Measurements from ENCODE around the gene PPT2. TPM values are rescaled to one million over a fixed set of nuclear protein-coding genes. Genes with fewer than 3 reads are reported as not detected.

PPT2 gene
- total RNA-seq, 1 experiment from 2014 or later = 19.3 TPM

DNA sequence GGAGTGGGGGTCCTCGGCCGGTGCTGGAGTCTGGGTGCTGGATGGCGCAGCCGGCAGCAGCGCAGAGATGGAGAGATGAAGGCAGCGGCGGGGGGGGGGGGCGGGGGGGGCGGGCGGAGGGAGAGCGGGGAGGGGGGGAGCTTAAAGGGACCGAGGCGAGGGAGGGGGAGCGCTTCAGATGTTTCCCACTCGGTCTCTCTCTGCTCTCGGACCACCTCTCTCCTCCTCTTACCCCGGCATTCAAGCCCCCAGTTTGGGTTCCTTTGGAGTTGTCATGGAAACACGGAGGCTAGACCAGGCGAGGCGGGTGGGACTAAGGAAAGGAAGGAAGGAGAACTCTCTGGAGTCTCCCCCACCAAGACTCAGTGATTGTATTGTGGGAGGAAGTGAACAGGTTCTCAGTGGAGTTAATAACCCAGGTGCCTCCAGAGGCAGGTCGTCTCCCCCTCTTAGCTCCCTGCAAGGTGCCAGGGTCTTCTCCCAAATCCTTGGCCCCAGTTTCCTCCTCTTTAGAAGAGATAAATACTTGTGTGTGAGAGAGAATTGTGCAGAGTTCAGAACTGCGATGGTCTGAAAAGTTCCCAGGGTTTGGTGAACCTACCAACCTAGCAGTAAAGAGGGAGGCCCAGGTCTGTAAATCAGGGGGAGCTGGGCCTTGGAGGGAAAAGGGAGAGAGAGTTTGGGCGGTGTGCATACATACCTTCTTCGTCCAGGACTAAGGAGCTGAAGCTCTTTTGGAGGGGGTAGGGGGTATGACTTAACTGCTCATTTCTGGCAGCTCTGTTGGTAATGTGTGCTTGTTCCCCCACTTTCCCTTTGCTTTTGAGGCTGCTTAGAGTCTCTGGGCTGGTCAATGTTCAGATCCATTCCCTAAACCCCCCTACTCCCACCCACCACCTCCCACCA lies 1.8 kb upstream of the PPT2 start, which contains the start of gene PRRT1:
PRRT1 (minus strand) TSS at position 77 of the 906 bp plus-strand sequence. CDS start 112 bp downstream, outside the sequence.
- no peak for DNase-seq (ENCODE audit: low read depth)

DNA sequence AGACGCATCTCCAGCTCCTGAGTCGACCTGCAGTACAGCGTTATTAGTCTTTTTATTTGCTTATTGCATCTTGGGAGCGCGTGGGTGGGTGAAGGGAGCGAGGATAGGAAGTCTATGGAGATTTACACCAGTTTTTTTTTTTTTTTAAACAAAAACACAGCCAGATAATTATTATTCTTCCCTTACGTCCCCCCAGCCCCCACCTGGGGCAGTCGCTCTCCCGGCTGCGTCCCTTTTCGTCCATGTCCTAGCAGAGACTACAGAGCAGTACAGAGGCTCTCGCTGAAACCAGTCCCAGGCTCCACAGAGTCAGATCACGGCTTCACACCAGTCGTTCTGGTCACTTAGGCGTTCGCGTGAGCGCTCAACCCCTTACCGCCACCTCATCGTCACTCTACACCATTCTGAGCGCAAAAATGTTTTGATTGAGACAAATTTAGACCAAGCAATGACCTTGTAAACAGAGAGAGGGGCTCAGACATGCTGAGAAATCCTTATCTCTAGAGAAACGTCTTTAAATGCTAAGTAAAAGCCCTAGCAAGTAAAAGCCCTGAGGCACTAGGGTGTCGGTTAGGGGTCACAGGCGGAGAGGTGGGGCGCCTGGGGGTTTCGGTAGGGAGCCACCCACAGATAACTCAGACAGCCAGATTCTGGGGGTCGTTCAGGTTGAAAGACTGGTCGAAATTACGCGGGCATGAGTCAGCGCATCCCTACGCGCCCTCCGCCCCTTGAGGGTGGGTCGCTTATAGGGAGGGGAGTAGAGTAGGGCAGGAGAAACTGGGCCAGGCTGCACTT lies 975 bp upstream of the PPT2 start:
- no peak for DNase-seq (ENCODE audit: low read depth)

DNA sequence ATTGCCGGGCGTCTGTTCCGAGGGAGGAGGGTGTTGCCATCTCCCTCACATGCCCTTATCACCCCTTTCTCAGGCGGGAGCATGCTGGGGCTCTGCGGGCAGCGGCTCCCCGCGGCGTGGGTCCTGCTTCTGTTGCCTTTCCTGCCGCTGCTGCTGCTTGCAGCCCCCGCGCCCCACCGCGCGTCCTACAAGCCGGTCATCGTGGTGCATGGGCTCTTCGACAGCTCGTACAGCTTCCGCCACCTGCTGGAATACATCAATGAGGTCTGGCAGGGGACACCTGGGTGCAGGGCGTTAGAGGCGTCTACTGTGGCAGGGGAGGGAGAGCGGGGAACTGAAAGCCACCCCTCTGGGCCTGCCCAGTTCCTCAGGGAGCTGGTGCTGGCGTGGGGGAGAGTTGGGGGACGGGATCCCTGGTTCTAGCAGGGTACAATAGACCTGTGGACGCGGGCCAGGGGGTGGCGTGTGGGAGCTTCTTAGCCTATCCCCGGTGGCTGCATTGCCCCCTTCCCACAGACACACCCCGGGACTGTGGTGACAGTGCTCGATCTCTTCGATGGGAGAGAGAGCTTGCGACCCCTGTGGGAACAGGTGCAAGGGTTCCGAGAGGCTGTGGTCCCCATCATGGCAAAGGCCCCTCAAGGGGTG lies 697 bp downstream of the PPT2 start:
- DNase-seq (ENCODE audit: low read depth) = peak; percentile 67

DNA sequence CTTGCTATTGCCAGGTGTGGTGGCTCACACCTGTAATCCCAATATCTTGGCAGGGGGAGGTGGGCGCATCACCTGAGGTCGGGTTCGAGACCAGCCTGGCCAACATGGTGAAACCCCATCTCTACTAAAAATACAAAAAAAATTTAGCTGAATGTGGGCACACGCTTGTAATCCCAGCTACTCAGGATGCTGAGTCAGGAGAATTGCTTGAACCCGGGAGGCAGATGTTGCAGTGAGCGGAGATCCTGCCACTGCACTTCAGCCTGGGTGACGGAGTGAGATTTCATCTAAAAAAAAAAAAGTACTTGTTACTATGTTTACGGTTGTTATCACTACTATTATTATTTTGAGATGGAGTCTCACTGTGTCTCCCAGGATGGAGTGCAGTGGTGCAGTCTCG lies 3.0 kb downstream of the PPT2 start:
- no peak for DNase-seq (ENCODE audit: low read depth)

DNA sequence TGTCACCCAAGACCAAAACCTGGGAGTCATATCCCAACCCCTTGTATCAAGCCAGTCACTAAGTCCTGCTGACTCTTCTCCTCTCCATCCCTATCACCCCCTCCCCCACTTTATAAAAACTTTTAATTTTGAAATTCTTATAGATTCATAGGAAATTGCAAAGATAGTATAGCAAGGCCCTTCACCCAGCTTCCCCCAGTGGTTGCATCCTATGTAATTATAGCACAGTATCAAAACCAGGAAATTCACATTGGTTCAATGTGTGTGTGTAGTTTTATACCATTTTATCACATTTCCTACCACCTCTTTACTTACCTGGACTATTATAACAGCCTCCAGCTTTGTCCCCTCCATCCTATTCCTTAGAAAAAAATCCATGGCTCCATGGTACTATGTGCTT lies 4.1 kb downstream of the PPT2 start:
- no peak for DNase-seq (ENCODE audit: low read depth)

DNA sequence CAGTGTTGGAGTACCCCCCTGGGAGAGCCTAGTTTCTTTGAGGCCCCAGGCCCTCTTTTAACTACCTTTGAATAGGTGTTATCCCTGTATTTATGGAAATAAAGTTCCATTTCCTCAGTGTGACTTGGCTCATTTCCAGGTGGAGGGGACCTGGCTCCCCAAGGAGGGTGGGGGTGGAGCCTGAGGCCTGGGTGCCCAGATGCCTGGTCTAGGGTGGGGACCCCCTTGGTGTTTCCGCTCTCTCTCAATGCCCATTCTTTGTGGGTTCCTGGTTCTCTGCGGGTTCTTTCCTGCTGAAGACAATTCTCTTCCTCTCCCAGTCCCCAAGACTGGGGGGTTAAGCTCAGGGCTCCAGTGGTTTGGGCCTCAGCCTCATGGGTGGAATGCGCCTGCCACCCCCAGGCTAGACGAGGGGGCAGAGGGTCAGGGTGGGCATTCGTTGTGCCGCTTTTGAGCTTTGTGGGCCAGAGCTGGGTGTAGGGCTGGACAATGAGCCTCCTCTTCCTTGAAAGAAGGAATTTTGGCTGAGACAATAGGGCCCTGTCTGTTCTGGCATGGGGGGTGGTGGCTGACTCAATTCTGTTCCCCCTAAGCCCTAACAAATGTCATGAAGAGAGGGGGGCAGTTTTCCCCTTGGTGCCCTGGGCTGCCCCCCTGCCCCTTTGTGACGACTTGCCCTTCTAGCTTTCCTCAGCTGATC lies 9.8 kb downstream of the PPT2 start:
- DNase-seq (ENCODE audit: low read depth) = no peak

DNA sequence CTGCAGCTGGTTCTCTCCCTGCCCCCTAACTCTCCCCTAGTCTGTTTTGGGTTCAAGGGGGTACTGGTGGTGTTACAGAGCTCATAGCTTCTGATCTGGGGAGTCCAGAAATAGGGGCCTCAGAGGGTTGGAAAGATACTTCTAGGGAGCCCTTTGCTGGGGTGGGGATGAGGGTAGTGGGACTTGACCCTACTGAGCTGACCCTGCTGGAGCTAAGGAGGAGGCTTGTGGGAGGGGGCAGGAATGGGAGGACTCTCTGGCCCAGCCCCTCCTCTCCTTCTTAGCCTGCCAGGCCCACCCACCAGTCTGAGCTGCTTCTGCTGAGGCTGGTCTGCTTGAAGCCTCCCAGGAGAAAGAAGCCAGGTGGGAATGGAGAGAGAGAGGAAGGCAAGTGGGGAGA lies 10.4 kb downstream of the PPT2 start, which contains the start of gene EGFL8:
EGFL8 (plus strand) TSS at position 301 of the 400 bp plus-strand sequence. CDS start 1,571 bp downstream, outside the sequence.
- no peak for DNase-seq (ENCODE audit: low read depth)

DNA sequence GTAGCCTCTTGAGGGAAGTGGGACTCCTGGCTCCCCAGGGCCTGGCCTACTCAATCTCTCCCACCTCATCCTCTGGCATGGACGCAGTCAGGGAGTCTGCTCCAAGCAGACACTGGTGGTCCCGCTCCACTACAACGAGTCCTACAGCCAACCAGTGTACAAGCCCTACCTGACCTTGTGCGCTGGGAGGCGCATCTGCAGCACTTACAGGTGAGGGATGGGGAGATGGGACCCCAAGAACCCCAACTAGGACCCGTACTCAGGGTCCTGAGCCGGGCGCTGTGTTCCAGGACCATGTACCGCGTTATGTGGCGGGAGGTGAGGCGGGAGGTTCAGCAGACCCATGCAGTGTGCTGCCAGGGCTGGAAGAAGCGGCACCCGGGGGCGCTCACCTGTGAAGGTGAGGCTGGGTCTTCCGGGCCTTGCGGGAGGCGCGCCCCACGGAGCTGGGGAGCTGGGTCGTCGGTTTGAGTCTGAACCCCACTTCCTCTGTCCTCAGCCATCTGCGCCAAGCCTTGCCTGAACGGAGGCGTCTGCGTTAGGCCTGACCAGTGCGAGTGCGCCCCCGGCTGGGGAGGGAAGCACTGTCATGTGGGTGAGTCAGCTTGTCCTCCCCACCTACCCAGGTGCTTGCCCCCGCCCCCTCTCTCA lies 12.6 kb downstream of the PPT2 start:
- no peak for DNase-seq (ENCODE audit: low read depth)

DNA sequence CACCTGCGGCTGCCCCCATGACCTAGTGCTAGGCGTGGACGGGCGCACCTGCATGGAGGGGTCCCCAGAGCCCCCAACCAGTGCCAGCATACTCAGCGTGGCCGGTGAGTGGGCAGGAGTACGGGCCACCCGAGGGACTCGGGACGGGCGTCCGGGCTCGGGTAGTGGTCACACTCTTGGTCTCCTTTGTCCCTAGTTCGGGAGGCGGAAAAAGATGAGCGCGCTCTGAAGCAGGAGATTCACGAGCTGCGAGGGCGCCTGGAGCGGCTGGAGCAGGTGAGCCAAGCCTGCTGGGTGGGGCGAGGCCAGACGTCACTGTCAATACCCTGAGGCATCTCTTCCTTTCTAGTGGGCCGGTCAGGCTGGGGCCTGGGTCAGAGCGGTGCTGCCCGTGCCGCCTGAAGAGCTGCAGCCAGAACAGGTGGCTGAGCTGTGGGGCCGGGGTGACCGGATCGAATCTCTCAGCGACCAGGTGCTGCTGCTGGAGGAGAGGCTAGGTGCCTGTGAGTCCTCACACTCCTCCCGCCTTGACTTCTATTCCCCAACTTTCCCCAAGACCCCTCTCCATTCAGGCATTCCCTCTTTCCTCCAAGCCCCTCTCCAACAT lies 13.3 kb downstream of the PPT2 start:
- no peak for DNase-seq (ENCODE audit: low read depth)

DNA sequence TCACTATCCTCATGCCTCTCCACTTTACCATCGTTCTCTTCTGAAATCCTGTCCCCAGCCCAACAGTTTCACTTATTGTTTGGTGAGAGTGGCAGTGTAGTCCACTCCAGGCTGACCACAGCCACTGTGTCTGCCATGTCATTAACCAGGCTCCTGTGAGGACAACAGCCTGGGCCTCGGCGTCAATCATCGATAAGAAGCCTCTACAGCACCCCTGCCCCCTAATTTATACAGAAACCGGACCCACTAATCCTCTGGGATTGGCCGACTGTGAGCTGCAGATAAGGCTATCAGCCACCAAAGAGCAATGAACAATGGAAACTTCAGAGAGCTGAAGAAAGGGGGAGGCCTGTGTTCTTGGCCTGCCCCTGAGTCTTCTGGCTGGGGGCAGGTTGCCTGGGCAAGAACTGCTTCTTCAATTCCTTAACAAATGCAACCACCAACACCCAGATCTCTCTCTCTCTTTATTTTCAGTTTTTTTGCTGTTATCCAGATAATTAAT lies 13.9 kb downstream of the PPT2 start:
- no peak for DNase-seq (ENCODE audit: low read depth)

DNA sequence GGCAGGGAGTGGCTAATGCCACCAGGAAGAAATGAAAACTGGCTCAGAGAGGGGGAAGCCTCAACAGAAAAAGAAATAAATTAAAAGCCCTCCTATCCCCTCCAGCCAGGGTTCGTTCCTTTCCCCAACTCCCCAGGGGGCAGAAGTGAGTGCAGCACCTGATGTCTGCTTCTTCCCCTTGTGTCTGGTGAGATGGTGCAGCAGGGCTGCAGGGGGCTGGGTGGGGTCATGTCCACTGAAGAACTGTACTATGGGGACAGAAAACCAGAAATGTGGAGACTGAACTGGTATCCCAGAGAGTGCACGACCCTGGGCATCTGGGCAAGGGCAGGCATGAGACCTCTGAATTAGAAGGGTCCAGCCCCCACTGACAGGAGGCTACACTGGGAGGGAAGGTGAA lies 14.4 kb downstream of the PPT2 start:
- no peak for DNase-seq (ENCODE audit: low read depth)

DNA sequence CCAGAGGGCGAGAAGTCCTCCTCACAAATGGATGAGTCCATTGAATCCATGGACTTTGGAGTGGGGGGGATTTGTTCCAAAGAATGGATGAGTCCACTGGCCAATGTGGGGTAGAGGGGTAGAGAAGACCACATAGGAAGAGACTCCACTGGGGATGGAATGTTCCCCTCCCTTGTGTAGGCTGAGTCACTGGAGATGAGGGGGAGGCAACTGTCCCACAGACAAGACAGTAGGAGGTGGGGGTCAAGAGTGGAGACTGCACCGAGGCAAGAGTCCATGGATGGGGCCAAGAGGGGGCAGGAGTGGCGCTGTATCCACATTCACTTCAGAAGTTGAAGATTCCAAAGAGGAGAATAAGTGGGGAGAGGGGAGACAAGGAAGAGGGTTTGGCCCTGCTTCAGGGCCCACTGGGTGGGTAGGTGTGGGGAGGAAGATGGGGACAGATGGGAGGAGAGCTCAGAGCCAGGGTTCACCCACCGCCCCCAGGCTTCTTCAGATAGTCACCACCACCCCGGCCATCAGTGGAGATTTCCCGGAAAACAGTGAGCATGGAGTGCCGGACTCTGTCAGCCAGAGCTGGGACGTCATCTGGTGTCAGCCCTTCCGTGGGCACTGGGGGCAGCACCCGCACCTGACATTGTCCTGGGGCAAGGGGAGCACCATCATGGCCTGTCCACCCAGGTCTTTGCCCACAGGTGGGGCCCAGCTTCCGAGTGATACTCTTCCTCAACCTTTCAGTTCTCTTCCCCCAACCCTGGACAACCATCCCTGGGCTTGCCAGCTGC lies 15.1 kb downstream of the PPT2 start:
- peak; percentile 18 for DNase-seq (ENCODE audit: low read depth)

DNA sequence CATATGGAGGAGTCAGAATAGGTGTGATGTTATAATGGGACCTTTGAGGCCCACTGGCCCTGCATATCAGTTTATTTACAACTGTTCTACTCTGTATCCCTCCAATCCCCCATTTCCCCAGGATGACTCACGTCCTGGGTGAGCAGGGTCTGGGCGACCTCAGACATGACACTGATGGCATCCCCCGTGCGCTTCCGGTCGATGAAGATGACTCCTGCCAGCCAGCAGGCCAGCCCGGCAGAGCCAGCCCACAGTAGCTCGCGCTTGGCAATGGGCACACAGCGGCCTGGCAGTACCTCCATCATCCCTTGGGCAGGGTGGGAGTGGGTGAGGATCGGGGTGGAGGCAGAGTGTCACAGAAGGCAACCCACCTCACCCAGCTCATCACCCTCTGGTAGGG lies 16.4 kb downstream of the PPT2 start:
- DNase-seq (ENCODE audit: low read depth) = no peak

DNA sequence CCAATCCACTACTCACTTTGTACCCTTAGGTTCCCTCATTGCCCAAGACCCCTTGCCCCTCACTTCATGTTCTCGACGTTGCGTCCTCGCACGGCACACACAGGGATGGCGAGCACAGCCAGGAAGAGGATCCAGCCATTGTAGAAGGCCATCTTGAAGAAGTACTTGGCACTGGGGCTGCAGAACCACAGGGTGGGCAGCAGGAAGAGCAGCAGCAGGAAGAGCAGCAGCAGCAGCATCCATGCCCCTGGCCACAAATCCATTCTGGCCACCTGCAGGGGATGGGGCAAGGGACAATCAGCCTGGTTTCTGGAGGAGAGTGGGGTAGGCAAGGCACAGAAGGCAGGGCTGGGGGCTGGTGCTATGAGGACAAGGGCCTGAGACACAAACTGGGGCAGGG lies 17.3 kb downstream of the PPT2 start:
- no peak for DNase-seq (ENCODE audit: low read depth)

DNA sequence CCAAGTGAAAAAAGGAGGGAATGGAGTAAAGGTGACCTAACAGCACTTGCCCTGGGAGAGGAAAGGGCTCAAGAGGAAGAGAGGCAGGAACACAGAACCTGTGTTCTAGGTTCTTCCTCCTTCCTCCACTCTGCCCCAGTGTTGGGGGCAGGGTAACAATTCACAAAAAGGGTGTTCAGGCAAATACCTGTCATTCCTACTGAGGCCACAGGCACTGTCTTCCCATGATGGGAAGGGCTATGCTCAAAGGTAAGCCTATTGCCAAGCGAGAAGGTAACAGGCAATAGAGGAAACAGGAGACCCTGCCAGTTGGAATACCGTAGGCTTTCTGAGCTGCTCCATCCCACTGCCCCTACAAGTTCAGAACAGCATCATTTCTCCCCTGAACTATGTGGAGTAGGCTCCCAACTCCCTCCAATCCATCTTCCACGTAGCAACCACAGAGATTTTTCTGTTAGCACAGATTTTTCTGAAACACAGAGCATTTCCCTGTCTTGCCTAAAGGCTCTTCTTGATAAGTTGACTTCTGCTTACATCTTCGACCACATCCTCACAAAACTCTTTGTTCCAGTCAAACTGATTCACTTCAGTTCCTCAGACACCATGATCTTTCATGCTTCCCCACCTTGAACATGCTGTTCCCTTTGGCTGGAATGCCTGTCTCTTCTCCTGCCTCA lies 19.2 kb downstream of the PPT2 start:
- DNase-seq (ENCODE audit: low read depth) = no peak

DNA sequence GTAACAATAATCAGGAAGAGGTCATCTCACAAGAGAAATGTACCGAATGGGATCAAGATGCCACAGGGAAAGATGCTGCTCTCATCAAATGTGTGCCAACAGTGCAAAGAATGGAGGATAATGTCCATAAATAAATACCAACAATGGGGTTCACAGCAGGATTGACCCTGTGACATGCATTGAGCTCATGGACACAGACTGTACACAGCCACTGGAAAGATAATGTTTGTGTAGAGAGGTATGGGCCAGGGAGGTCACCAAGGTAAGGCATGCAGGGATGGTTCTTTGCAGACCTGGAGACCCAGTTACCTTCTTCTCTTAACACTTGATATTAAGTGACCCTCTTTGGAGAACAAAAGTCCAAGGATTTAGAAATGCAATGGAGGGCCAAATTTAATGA lies 20.5 kb downstream of the PPT2 start:
- no peak for DNase-seq (ENCODE audit: low read depth)

DNA sequence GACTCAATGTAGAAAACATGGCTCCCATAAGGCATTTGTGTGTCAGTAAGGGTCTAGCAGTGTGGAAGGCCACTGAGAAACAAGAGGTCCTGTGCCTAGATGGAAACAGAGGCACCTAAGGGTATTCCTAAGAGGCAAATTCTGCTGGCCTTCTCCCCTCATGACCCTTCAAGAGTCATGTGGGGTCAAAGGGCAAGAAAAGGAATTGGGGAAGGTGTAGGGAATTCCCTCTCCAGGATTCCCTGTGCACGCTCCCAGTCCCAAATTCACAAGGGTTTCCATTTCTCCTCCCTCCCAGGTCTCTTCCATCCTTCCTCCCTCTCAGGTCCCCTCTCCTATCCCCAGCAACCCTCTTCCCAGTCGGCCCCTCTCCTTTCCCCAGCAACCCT lies 21.4 kb downstream of the PPT2 start:
- DNase-seq (ENCODE audit: low read depth) = no peak

DNA sequence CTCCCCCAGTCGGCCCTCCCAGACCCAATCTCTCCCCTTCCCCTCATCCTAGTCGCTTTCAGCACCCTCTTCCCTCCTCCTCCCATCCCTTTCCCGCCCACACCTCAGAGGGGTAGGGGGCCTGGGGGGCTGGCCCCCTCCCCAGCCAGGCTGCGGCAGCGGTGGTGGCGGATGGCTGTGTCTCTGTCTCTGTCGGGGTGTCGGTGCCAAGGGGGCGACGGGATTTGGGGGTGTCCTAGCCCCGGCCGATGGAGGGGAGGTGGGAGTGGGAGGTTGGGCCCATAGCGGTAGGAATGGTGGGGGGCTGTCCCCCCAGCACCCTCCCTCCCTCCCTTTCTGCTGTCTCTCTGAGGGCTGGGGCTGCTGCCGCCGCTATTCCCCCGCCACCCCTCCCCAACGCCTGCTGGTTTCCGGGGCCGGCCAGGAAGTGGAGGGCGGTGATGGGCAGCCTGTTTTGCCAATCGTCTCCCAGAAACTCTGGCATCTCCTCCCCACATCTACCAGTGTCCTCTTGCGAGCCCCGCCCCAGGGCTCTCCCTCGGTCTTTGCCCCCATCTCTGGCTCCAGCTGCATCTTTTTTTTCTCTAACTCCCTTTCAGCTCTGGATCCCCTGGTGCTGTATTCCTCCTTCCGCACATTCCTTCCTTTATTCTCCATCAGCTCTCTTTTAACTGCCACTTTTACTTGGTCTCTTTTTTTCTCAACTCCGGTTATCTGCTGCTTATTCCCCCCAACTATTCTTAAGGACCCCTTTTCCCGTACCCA lies 22.0 kb downstream of the PPT2 start, which contains the start of gene AGPAT1:
AGPAT1 (minus strand) TSS at position 374 of the 765 bp plus-strand sequence. CDS start 4,588 bp downstream, outside the sequence.
- peak; percentile 94 for DNase-seq (ENCODE audit: low read depth)

Data from LHCN-M2 (cell line).